Brain microvascular endothelial cell (primary cell): ENCODE data around the gene NELFCD.
A peak's percentile ranks its signal among the peaks of the same experiment; 100 is the strongest.

Experiments
- DNase-seq: peaks from one replicate; pipeline ENCODE4 v3.0.0-alpha.2; 2020
- H3K27ac ChIP-seq: fragments of 250-450 bp; sonication (Bioruptor Pico); 2 replicates; pipeline ENCODE4 v1.5.1; 2020; ENCODE audit warnings: mild to moderate bottlenecking, moderate library complexity
- H3K27me3 ChIP-seq: fragments of 250-450 bp; sonication (Bioruptor Pico); replicated peaks from 2 replicates; pipeline ENCODE4 v1.5.1; 2020; ENCODE audit warnings: mild to moderate bottlenecking
- H3K36me3 ChIP-seq: fragments of 250-450 bp; sonication (Bioruptor Pico); replicated peaks from 2 replicates; pipeline ENCODE4 v1.5.1; 2020; ENCODE audit warnings: mild to moderate bottlenecking
- H3K4me3 ChIP-seq: 2 replicates; pipeline ENCODE4 v1.5.1; 2011; ENCODE audit warnings: low read depth, mild to moderate bottlenecking, control low read depth, low read length, moderate library complexity
- CTCF ChIP-seq: IDR thresholded peaks from 2 replicates; pipeline ENCODE4 v1.5.1; 2011; ENCODE audit warnings: low read depth, mild to moderate bottlenecking, moderate library complexity, low read length, control low read depth, inconsistent platforms; ENCODE audit errors: missing control alignments
- in situ Hi-C: cut with HindIII; loops from 2 replicates; pipeline ENCODE4 v1.10.0; 2017; ENCODE audit warnings: low sequenced_read_pairs, low pct_ligation_motif_present

The NELFCD gene

GRCh38 chr20:59025511-59025910, 44.5 kb downstream of the NELFCD start:
- no peak for TF ChIP-seq CTCF
- no peak overlapping the region for H3K4me3 ChIP-seq
- H3K36me3 ChIP-seq: peaks cover 53% of the 10 kb centered on the region
- no peak overlapping the region for H3K27ac ChIP-seq
- in situ Hi-C loops: no loop called here
- H3K27me3 ChIP-seq: no peaks in the 10 kb centered on the region
- DNase-seq: no peak

DNA sequence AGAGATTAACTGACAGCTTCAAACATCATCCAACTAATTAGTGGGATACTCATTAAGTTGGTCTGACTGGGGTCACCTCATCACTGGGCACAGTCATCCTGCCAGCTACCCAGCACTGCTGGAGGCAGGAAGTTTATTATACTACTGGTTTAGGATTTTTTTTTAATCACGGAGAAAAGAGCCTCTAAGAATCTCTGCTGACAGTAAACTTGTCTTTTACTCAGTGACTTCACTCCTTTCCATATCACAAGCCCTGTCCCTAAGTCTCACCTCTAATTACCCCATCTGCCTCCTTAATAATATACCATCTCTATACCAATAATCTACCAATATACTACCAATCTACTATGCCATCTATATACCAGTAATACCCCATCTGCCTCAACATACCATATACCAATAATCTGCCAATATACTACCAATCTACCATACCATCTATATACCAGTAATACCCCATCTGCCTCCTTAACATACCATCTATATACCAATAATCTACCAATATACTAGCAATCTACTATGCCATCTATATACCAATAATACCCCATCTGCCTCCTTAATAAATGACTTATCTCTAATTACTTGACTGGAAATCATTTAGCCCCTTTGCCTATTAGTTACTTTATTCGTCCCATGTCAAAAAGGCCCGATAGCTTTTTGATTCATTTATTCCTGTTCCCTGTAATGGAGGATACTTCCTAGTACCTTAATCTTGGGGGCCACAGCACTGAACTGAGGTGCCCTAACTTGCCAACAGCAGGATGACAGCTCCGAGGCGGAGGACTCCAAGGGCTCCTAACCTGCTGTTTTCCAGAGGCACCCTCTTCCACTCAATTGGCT, 46.1 kb downstream of the NELFCD start:
- Histone ChIP-seq H3K4me3 (peak overlapping the region; percentile 12), H3K36me3 (peaks cover 53% of the 10 kb centered on the region), H3K27me3 (no peaks in the 10 kb centered on the region), H3K27ac (no peak overlapping the region)
- in situ Hi-C loops: no loop called here
- TF ChIP-seq CTCF: no peak
- DNase-seq: no peak

- H3K4me3 ChIP-seq: peak overlapping the region; percentile 12
- in situ Hi-C loops: no loop called here
- H3K27me3 ChIP-seq: no peaks in the 10 kb centered on the region
- DNase-seq: peak; percentile 59
- TF ChIP-seq CTCF: no peak
- H3K27ac ChIP-seq: peak overlapping the region; percentile 5
- peaks cover 50% of the 10 kb centered on the region for H3K36me3 ChIP-seq
Measured at GRCh38 chr20:59027741-59028320, 46.8 kb downstream of the NELFCD start.

DNA sequence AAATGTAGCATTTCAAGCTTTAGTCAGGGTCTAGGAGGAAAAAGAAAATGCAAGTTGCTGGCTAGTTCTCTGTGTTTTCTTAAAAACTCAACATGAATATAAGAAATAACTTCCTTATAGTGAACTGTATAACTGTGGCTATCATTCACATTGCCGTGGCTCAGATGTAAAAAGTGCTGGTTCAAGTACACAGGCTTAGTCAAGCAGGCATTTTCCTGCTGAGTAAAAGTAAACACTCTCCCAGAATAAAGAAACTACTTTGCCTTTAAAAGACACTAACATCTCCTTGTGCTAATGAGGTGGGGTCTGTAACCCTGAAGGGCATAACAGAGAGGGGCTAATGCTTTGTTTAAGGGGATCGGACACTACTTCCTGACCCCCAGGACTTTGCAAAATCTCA, 47.8 kb downstream of the NELFCD start:
- Histone ChIP-seq H3K36me3 (peaks cover 42% of the 10 kb centered on the region), H3K27me3 (no peaks in the 10 kb centered on the region), H3K27ac (peak overlapping the region; percentile 20), H3K4me3 (peak overlapping the region; percentile 12)
- no peak for DNase-seq
- in situ Hi-C loops: no loop called here
- no peak for TF ChIP-seq CTCF

DNA sequence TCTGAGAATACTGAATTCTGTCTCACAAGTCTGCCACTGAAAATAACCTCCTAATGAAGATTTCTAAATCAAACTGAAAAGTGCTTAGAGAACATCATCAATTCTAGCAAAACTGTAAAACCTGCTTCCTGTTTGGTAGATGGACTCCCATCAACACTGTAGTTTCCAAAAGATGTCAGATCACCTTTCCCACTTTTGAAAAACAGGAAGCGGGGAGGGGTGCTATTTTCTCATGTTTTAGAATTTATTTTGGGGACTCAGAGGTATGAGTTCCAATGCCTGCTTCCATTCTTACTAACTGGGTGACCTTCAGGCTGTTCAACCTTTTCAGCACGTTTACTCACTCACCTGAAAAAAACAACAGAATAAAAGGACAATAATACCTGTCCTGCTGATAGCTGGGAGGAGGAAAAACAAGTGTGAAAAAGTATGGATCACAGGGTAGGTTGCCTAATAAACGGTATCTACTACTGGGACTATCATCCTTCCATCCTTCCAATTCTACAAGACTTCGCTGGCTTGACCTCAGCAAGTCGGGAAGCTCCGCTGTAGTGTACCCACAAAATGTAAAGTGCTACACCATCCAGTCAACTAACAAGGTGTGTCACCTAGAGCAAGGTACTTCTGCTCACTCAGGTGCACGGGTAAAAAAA, 50.0 kb downstream of the NELFCD start:
- H3K27me3 ChIP-seq: no peaks in the 10 kb centered on the region
- peak overlapping the region; percentile 89 for H3K4me3 ChIP-seq
- in situ Hi-C loops: no loop called here
- no peak overlapping the region for H3K27ac ChIP-seq
- DNase-seq: no peak
- TF ChIP-seq CTCF: no peak
- H3K36me3 ChIP-seq: peaks cover 33% of the 10 kb centered on the region
